Psoas muscle (tissue), 8 donors: Measurements from ENCODE around the gene DEGS2. TPM values are rescaled to one million over a fixed set of nuclear protein-coding genes. Genes with fewer than 3 reads are reported as not detected.

Experiments
- ATAC-seq, 4 donors: fragments of 200-7000 bp; cut with Tn5 transposase; one replicate each; pipeline ENCODE4 v1.9.1; 2020; ENCODE audit warnings: moderate library complexity in 3 of 4, mild to moderate bottlenecking in 2 of 4
- DNase-seq, 2 donors: peaks; one replicate each; pipeline ENCODE4 v3.0.0-alpha.2; 2020
- H3K27ac ChIP-seq: fragments of 200-600 bp; one replicate; pipeline ENCODE4 v1.8.0; 2022
- H3K27me3 ChIP-seq, 3 donors: fragments of 200-600 bp in 1 of 3; one replicate each; pipeline versions ENCODE4 v1.6.1 to v1.8.0; 2013 to 2022; ENCODE audit warnings: low read length in 2 of 3, mild to moderate bottlenecking in 2 of 3, moderate library complexity in 1 of 3; ENCODE audit not compliant: insufficient read depth in 3 of 3
- H3K36me3 ChIP-seq, 2 donors: fragments of 200-600 bp in 1 of 2; one replicate each; pipeline versions ENCODE4 v1.6.1 to v1.8.0; 2013 to 2022; ENCODE audit warnings: low read depth in 1 of 2, mild to moderate bottlenecking in 1 of 2, moderate library complexity in 1 of 2; ENCODE audit not compliant: insufficient read depth in 1 of 2
- H3K4me1 ChIP-seq: fragments of 200-600 bp; one replicate; pipeline ENCODE4 v1.8.0; 2022
- H3K4me3 ChIP-seq: fragments of 200-600 bp; one replicate; pipeline ENCODE4 v1.8.0; 2022; ENCODE audit warnings: mild to moderate bottlenecking
- H3K9me3 ChIP-seq: fragments of 200-600 bp; one replicate; pipeline ENCODE4 v1.8.0; 2022
- WGBS, 3 donors: extraction: QIAGEN DNeasy Blood & Tissue Kit; methylation state at CpG; one replicate each; pipeline versions ENCODE4 v1.1.6 to v1.1.7; 2013; 5-methylcytosine and 5-hydroxymethylcytosine counted together
- intact Hi-C, 2 donors: fragments of 100-400 bp; cut with DNase I; formaldehyde crosslinking; loops; one replicate each; pipeline versions ENCODE4 v1.11.0 to v1.14.2; 2022
- polyA plus RNA-seq, 3 donors: library from polyadenylated mRNA; stranded (reverse); fragments of 200-250 nt; gene quantifications; one replicate each; pipeline ENCODE4 v1.2.3, GENCODE V29; 2013
- total RNA-seq, 4 donors: library from RNA; stranded (reverse); fragmentation: NEBNext Ultra II Directional in 2 of 4; extraction: Animal tissue kit (Norgen Biotek cat#: 25700) in 2 of 4; gene quantifications; one replicate each; pipeline versions ENCODE4 v1.2.1 to v1.2.4, GENCODE V29; 2021 to 2023
- TF ChIP-seq, protein P1 (sequence below): fragments of 200-600 bp; IDR thresholded peaks from one replicate; pipeline ENCODE4 v1.8.0; 2022; ENCODE audit warnings: antibody characterized with exemption
- donor health status: healthy with polysubstance abuse.
- donor health status: DM: no; HTN: no; CAD: no; lungs with moderate emphysema.
- donor health status: Bipolar disorder and iron deficiency.
- donor health status: healthy.
- donor health status: DM: yes; HTN: yes; CAD: no.
- donor health status: DM: no; HTN: no; CAD: no.
- donor health status: DM: no; HTN: no; CAD: no.
- donor health status: DM: yes; HTN: yes; CAD: no.

DEGS2 gene
- total and polyA plus RNA-seq, 7 donors, result 0.04 to 0.39 (median 0.24) TPM; not detected in 3

- Histone ChIP-seq H3K36me3 (no peaks in the 10 kb centered on the region), H3K4me1 (peaks cover 22% of the 10 kb centered on the region), H3K4me3 (no peak overlapping the region), H3K27ac (no peak overlapping the region), H3K27me3 (no peaks in the 10 kb centered on the region), H3K9me3 (no peaks in the 10 kb centered on the region)
- intact Hi-C loops, result no loop called here
- WGBS, 3 donors, result 42 to 74% (median 67%) methylated on average over 4 of the region's 4 CpGs
- DNase-seq, result no peak
- ATAC-seq, result no peak
- TF ChIP-seq, protein P1, sequence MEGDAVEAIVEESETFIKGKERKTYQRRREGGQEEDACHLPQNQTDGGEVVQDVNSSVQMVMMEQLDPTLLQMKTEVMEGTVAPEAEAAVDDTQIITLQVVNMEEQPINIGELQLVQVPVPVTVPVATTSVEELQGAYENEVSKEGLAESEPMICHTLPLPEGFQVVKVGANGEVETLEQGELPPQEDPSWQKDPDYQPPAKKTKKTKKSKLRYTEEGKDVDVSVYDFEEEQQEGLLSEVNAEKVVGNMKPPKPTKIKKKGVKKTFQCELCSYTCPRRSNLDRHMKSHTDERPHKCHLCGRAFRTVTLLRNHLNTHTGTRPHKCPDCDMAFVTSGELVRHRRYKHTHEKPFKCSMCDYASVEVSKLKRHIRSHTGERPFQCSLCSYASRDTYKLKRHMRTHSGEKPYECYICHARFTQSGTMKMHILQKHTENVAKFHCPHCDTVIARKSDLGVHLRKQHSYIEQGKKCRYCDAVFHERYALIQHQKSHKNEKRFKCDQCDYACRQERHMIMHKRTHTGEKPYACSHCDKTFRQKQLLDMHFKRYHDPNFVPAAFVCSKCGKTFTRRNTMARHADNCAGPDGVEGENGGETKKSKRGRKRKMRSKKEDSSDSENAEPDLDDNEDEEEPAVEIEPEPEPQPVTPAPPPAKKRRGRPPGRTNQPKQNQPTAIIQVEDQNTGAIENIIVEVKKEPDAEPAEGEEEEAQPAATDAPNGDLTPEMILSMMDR, result no peak
Observed at GRCh38 chr14:100104006-100104352, 55.5 kb downstream of the DEGS2 start.

DNA sequence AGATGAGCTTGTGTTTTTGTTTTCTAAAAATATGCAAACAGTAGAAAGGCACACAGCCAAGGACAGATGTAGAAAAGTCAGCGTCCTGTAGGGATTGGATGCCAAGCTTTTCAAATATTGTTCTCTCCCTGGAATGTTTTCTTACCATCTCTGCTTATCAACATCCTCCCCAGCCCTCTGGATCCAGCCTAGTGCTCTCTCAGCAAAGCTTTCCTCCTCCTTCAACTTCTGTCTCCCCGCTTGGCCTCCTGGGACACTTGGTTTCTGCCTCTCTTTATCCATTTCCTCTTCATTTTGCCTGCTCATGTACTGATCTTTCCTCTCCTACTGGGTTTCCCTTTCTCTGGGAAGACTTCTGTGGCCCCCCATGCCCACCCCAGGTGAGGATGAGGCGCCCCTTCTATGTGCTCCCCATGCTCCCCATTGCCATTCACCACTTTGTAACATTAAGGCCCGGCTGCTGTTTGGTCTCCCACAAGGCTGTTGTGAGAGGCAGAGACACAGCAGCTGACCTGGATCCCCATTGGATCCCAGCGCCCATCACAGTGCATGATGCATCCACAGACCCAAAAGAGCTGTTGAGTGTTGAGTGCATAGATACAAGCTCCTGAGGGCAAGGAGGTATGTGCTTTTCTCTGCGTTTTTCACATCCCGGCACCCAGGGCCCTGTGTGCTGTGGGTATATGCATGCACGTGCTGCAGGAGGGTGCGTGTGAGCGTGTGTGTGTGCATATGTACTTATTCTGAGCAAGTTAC lies 56.0 kb downstream of the DEGS2 start:
- Histone ChIP-seq H3K27ac (no peak overlapping the region), H3K36me3 (no peaks in the 10 kb centered on the region), H3K4me3 (no peak overlapping the region), H3K27me3 (no peaks in the 10 kb centered on the region), H3K4me1 (peaks cover 20% of the 10 kb centered on the region), H3K9me3 (no peaks in the 10 kb centered on the region)
- TF ChIP-seq, protein P1, result no peak
- intact Hi-C loops, result no loop called here
- DNase-seq (no peak), ATAC-seq (no peak)
- 61 to 76% (median 61%) methylated on average over 10 of the region's 10 CpGs for WGBS, 3 donors

GRCh38 chr14:100102156-100102785 lies 57.2 kb downstream of the DEGS2 start:
- 88 to 92% (median 91%) methylated on average over 8 of the region's 8 CpGs for WGBS, 3 donors
- H3K27me3 ChIP-seq, result no peaks in the 10 kb centered on the region
- H3K4me1 ChIP-seq, result peaks cover 15% of the 10 kb centered on the region
- intact Hi-C loops, result no loop called here
- H3K36me3 ChIP-seq, result peaks cover 0 to 10% of the 10 kb centered on the region in 2 donors
- ATAC-seq, result no peak
- H3K27ac ChIP-seq, result no peak overlapping the region
- H3K9me3 ChIP-seq, result no peaks in the 10 kb centered on the region
- no peak overlapping the region for H3K4me3 ChIP-seq
- no peak for DNase-seq
- TF ChIP-seq, protein P1, result no peak

DNA sequence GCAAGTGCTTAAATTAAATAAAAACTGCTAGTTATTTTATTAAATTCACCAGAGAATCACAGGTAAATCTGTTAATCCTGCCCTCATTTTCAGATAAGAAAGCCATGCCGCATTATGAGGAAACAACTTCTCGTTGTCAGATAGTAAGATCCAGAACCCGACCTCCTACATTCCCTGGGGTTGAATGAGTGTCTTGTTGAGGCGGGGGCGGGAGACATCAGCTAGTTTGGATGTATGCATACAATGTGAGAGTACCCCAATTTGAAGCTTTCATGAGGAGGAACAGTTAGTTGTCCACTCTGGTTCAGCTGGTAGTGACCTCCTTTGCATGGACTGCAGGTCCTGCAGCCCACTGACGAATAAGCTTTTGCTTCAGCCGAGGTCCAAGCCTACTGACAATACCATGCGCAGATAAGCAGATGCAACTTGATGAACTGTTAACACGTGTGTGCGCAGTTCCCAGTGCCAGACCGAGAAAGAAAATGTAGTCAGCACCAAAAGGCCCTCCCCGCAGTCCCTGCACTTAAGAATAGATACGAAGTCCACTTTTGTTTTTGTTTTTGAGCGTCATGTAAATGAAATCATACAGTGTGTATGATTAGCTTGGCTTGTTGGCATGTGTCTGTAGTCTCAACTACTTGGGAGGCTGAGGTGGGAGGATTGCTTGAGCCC lies 59.3 kb downstream of the DEGS2 start:
- WGBS, 3 donors, result 94 to 95% (median 94%) methylated on average over 14 of the region's 14 CpGs
- no peak overlapping the region for H3K27ac ChIP-seq
- H3K4me1 ChIP-seq, result peaks cover 15% of the 10 kb centered on the region
- TF ChIP-seq, protein P1, result no peak
- intact Hi-C loops, result no loop called here
- peaks cover 0 to 10% of the 10 kb centered on the region in 2 donors for H3K36me3 ChIP-seq
- H3K27me3 ChIP-seq, result no peaks in the 10 kb centered on the region
- no peak for ATAC-seq
- no peaks in the 10 kb centered on the region for H3K9me3 ChIP-seq
- no peak for DNase-seq
- no peak overlapping the region for H3K4me3 ChIP-seq
